Urothelium cell line (cell line): ENCODE data around the gene TMPRSS4.

ENCODE experiments used
- DNase-seq: peaks from one replicate; pipeline ENCODE4 v3.0.0; 2011; ENCODE audit warnings: low spot score, mixed read lengths
- FAIRE-seq: peaks from 2 replicates; lab custom pipeline; 2011; peaks lifted over from hg19 to GRCh38; lab: Jason Lieb, UNC

TMPRSS4 gene

DNA sequence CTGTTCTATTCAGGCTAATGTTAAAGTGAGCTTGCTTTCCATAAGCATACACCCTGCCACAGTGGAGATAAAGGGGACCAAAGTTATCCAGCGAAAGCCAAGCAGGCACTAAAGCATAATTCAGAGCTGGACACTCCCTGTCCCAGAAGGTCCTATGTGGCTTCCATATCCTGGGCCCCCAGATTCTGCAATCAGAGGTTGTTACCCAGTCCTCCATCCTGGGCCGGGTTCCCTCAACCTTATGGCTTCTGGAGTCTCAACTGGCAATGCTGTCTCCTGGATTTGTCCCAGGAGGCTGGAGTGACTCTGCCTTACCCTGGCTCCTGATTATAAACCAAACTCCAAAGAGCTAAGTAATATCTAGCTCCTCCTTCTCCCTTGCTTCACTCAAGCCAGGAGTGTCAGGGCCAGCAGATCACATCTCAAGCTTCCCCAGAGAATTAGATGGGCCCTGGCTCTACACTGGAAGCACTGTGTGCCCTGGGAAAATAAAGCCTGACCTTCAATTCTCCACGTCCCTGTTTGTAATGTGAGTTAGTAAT lies 23.9 kb downstream of the TMPRSS4 start:
- no peak for FAIRE-seq
- DNase-seq, result no peak

GRCh38 chr11:118102721-118103261 lies 25.9 kb downstream of the TMPRSS4 start:
- FAIRE-seq (no peak), DNase-seq (no peak)

DNA sequence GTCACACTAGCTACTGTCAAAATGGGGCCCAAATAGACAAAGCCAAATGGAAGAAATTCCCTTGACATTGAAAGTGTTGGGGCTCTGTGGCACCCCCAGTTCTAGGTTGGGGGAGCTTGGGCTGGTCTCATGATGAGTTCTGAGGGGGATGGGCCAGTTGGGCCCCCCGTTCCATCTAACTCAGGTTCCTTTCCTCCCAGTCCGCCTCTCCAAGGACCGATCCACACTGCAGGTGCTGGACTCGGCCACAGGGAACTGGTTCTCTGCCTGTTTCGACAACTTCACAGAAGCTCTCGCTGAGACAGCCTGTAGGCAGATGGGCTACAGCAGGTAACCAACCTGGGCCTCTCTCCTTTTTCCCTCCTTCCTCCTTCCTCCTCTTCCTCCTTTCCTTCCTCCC lies 27.6 kb downstream of the TMPRSS4 start:
- FAIRE-seq, result no peak
- DNase-seq, result no peak

DNA sequence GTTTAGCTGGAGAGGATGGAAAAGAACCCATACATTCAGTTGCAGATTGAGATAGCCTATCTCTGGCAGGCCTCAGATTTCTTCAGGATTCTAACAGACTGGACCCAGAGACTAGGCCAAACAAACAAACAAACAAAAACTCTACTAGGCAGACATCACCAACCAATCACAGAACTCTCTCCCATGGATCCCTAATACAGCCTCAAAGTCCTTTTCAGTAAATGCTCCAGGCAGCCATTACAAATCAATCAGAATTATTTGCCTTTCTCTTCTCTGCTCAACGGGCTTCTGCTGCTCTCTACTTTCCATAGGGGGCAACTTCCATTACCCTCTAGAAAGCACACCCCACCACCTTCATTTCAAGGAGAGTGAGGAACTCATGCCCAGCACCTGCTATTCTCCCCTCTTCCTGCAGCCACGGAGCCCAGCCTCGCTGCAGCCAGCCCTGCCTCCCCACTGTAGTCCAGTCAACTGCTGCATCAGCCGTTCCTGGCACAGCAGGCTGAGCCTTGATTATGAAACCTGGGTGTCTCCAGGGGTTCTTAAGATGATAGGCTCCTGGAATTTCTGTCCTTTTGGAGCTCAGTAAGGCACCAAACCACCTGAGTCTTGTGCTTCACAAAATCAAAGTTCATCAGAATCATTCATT lies 28.9 kb downstream of the TMPRSS4 start:
- FAIRE-seq (no peak), DNase-seq (no peak)

DNA sequence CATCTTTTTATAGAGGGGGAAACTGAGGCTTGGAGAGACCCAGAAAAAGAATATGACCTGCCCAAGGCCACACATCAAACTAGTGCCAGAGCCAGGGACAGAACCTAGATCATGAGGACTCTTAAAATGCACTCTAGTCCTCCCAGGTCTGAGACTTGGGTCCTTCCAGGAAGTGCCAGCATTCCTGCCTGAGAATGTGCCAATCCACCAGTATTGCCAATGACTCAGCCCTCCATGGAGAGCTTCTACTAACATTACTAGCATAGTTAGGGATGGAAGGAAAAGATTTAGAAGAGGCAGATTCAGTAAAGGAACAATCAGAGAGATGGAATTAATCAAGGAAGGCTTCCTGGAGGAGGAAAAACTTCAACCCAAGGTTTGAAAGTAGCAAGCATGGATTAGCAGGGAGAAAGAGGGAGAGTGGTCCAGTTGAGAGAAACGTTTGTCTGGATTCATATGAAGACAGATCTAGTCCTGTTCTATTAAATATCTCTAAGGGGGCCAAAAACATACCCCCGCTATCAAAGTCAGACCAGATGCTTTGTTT lies 30.0 kb downstream of the TMPRSS4 start:
- DNase-seq, result no peak
- no peak for FAIRE-seq

GRCh38 chr11:118108513-118108912 lies 31.6 kb downstream of the TMPRSS4 start:
- DNase-seq (no peak), FAIRE-seq (no peak)

- DNase-seq (no peak), FAIRE-seq (no peak)
Observed at GRCh38 chr11:118109231-118109630, 32.4 kb downstream of the TMPRSS4 start.

- FAIRE-seq (no peak), DNase-seq (no peak)
Observed at GRCh38 chr11:118111019-118111743, 34.3 kb downstream of the TMPRSS4 start.

GRCh38 chr11:118111744-118112035 lies 34.8 kb downstream of the TMPRSS4 start:
- DNase-seq (no peak), FAIRE-seq (no peak)

- FAIRE-seq (no peak), DNase-seq (no peak)
Observed at GRCh38 chr11:118112711-118113430, 36.0 kb downstream of the TMPRSS4 start.

DNA sequence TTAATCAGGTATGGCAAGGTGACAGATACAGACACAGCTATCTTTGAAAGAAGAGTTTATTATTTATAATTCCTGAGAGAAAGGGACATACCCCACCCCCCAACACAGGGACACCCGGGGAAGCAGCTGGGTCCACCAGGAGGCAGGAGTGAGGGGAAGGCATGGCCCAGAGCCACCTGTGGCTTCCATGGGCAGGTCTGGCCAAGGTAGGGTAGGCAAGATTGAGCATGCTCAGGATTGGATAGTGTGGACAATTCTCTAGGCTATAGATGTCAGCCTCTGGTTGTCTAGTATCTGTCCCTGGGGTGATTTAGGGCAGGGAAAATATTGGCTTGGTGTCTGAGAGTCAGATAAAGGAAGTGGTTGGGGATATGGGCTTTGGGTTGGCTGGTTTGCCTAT lies 37.4 kb downstream of the TMPRSS4 start:
- no peak for DNase-seq
- no peak for FAIRE-seq

DNA sequence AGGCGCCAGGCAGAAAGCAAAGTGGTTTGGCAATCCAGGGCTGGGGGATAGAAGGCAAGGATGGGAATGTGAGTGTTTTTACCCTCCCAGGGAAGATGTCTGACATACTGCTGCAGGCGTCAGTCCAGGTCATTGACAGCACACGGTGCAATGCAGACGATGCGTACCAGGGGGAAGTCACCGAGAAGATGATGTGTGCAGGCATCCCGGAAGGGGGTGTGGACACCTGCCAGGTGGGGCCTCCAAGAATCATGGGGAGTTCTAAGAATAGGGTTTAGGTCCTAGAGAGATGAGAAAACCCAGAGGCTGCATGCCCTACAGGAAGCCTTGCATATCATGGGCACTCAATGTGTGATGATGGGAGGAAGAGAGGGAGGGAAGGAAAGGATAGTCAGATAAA lies 38.2 kb downstream of the TMPRSS4 start:
- DNase-seq (no peak), FAIRE-seq (no peak)

- FAIRE-seq, result no peak
- DNase-seq, result no peak
Observed at GRCh38 chr11:118117790-118118601, 41.1 kb downstream of the TMPRSS4 start.

DNA sequence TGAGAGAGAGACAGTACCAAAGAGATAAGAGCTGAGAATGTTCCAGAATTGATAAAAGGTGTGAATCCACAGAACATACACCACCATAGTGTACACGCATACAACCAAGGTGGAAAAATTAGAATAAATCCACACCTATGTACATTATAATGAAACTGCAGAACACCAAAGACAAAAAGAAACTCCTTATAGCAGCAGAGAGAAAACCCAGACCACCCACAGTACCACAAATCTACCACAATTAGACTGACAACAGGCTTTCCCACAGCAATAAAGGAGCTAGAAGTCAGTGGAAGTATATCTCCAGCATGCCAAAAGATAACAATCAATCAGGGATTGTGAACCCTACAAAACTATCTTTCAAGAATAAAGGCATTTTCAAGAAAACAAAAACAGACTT lies 43.9 kb downstream of the TMPRSS4 start:
- no peak for FAIRE-seq
- DNase-seq, result no peak

DNA sequence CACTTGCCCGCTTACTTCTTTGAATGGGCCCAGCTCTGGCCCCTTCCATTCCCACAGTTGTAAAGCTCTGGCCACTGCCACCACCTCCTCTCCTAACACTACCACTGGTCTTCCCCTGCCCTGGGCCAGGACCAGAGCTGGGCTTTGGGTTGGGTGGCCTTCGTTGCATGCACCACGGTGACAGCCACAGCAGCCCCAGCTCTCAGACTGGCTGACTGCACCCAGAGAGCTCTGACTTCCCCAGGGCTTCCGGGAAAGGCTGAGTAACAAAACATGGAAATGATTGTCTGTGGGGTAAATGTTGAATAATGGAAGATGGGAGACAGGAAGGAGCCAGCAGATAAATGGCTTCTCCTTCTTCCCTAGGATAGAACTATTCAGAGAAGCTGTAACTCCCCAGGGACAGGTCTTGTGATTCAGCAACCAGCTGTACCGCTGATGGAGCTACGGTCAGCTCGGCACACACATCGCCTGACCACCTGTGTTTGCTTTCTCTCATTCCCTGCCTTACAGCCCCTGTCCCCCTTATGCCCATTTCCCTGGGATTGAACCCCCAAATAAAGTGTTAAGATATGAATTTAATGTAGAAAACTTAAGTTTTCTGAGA lies 48.2 kb downstream of the TMPRSS4 start:
- FAIRE-seq, result no peak
- no peak for DNase-seq

DNA sequence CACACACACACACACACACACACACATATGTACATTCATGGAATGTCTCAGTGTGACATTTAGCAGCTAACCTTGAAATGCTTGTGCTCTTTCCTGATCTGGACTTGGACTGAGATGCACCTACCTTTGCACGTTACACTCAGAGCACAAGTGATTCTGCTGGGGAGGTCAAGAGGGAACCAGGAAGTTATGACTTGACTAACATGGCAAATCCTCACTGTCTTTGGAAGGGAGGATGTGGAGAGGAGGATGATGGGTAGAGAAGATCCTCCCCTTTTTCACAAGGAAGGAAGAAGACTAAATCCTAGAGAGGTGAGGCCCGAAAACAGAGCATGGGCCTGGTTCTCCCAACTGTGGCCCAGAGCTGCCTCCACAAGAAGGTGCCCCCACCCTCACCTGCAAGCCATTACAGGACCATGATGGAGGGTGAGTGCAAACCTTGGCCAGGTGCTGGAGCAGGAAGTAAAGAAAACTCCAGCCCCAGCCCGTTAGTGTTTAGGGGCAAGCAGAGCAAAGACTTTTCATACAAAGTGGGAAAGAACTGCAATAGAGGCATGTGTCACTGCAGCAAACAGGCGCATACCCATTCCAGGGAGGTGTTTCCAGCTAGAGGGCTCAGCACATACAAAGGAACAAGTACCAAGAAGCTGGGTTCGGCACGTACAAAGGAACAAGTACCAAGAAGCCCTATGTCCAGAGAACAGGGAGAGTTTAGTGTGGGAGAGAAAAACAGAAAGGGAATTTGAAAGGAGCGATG lies 49.4 kb downstream of the TMPRSS4 start:
- no peak for DNase-seq
- no peak for FAIRE-seq

GRCh38 chr11:118128310-118128709 lies 51.4 kb downstream of the TMPRSS4 start:
- FAIRE-seq (no peak), DNase-seq (no peak)

GRCh38 chr11:118128721-118129470 lies 52.0 kb downstream of the TMPRSS4 start:
- FAIRE-seq, result no peak
- no peak for DNase-seq
